GM12878 (cell line): Measurements from ENCODE around the gene PTS. TPM values are rescaled to one million over a fixed set of nuclear protein-coding genes. Genes with fewer than 3 reads are reported as not detected.
A peak's percentile ranks its signal among the peaks of the same experiment; 100 is the strongest.

Experiments
- ATAC-seq: fragments of 200-7000 bp; cut with Tn5 transposase; 3 replicates; pipeline ENCODE4 v1.9.1; 2020; ENCODE audit warnings: mild to moderate bottlenecking, moderate library complexity
- BruUV-seq: library from RNA; stranded (reverse); fragments of 400-500 nt; replicated peaks from 2 replicates; lab custom pipeline; 2021; lab: Mats Ljungman, UMichigan
- CTCF ChIA-PET: fragments of 300-600 bp; sonication (Branson Sonifier 250); formaldehyde crosslinking; extraction: SDS; loops from one replicate; lab custom pipeline; 2021; ENCODE audit warnings: inconsistent platforms; lab: Yijun Ruan, JAX
- POLR2A ChIA-PET: fragments of 350-600 bp; formaldehyde crosslinking; extraction: SDS; loops from one replicate; lab custom pipeline; 2021; ENCODE audit warnings: inconsistent platforms; lab: Charles Lee
- RAD21 ChIA-PET: fragments of 300-600 bp; sonication (Branson Sonifier 250); formaldehyde crosslinking; loops from one replicate; lab custom pipeline; 2023; ENCODE audit warnings: antibody characterized with exemption; ENCODE audit not compliant: unreplicated experiment; lab: Charles Lee
- SMC1A ChIA-PET: fragments of 300-600 bp; sonication (Branson Sonifier 250); formaldehyde crosslinking; loops from one replicate; lab custom pipeline; 2023; ENCODE audit not compliant: unreplicated experiment, uncharacterized antibody; lab: Charles Lee
- DNase-seq: peaks from one replicate; pipeline ENCODE4 v3.0.0-alpha.2; 2011; ENCODE audit warnings: low read depth, low spot score
- FAIRE-seq: peaks from 3 replicates; lab custom pipeline; 2011; peaks lifted over from hg19 to GRCh38; lab: Jason Lieb, UNC
- H2AFZ ChIP-seq: 2 replicates; pipeline ENCODE4 v1.6.0; 2011; ENCODE audit warnings: low read depth, low read length, control low read depth; ENCODE audit not compliant: control insufficient read depth
- H3K27ac ChIP-seq: 2 replicates; pipeline ENCODE4 v1.5.1; 2011; ENCODE audit warnings: control low read depth; ENCODE audit not compliant: control insufficient read depth, insufficient read depth
- H3K27me3 ChIP-seq, 2 experiments: replicated peaks in 1 of 2; 2 replicates each; pipeline versions ENCODE4 v1.6.0 to v1.6.1; 2011; ENCODE audit warnings: low read length in 1 of 2; ENCODE audit not compliant: control insufficient read depth in 2 of 2, insufficient read depth in 2 of 2
- H3K36me3 ChIP-seq, 2 experiments: 2 replicates each; pipeline ENCODE4 v1.5.1; 2011; ENCODE audit warnings: low read length in 1 of 2; ENCODE audit not compliant: control insufficient read depth in 2 of 2, insufficient read depth in 2 of 2
- H3K4me1 ChIP-seq: 2 replicates; pipeline ENCODE4 v1.6.1; 2011; ENCODE audit warnings: mild to moderate bottlenecking, low read length, moderate library complexity, mixed read lengths; ENCODE audit not compliant: control insufficient read depth, insufficient read depth
- H3K4me2 ChIP-seq: 2 replicates; pipeline ENCODE4 v1.6.0; 2011; ENCODE audit warnings: control low read depth; ENCODE audit not compliant: control insufficient read depth, insufficient read depth
- H3K4me3 ChIP-seq: fragments of 200-600 bp; sonication (generic); 2 replicates; pipeline ENCODE4 v1.5.1; 2016
- H3K79me2 ChIP-seq: 2 replicates; pipeline ENCODE4 v1.6.0; 2011; ENCODE audit warnings: low read length; ENCODE audit not compliant: control insufficient read depth, insufficient read depth
- H3K9ac ChIP-seq: 2 replicates; pipeline ENCODE4 v1.8.0; 2011; ENCODE audit warnings: low read length, control low read depth, mixed read lengths; ENCODE audit not compliant: control insufficient read depth, insufficient read depth
- H3K9me3 ChIP-seq: replicated peaks from 3 replicates; pipeline ENCODE4 v1.5.1; 2011; ENCODE audit warnings: mild to moderate bottlenecking, low read length; ENCODE audit not compliant: control insufficient read depth, insufficient read depth
- H4K20me1 ChIP-seq: 2 replicates; pipeline ENCODE4 v1.6.0; 2011; ENCODE audit not compliant: control insufficient read depth, insufficient read depth
- BCL11A ChIP-seq: IDR thresholded peaks from 2 replicates; pipeline ENCODE4 v1.6.1; 2011; ENCODE audit warnings: low read depth, low read length
- CTCF ChIP-seq, 3 experiments: IDR thresholded peaks in 2 of 3; conservative IDR thresholded peaks in 1 of 3; 2 replicates each; pipeline ENCODE4 v1.5.1; 2011; ENCODE audit warnings: low read depth in 3 of 3, low read length in 3 of 3, mild to moderate bottlenecking in 3 of 3, control low read depth in 2 of 3, moderate library complexity in 2 of 3, inconsistent platforms in 1 of 3, mixed read lengths in 1 of 3; ENCODE audit not compliant: control insufficient read depth in 2 of 3, insufficient read depth in 1 of 3; ENCODE audit errors: extremely low read depth in 1 of 3
- EGR1 ChIP-seq, 2 experiments: IDR thresholded peaks; 1 replicate in 1 of 2; 2 replicates in 1 of 2; pipeline ENCODE4 v1.6.1; 2011 to 2012; ENCODE audit warnings: low read depth in 2 of 2, low read length in 2 of 2, borderline replicate concordance in 1 of 2, mild to moderate bottlenecking in 1 of 2, moderate library complexity in 1 of 2
- PAX5 ChIP-seq: IDR thresholded peaks from 2 replicates; pipeline ENCODE4 v1.6.1; 2011; ENCODE audit warnings: low read depth, low read length, borderline replicate concordance
- RAD21 ChIP-seq: IDR thresholded peaks from 2 replicates; pipeline ENCODE4 v1.6.1; 2011; ENCODE audit warnings: mild to moderate bottlenecking, low read depth, low read length, moderate library complexity; ENCODE audit not compliant: insufficient read depth
- SMC3 ChIP-seq: IDR thresholded peaks from 2 replicates; pipeline ENCODE4 v1.6.1; 2011; ENCODE audit warnings: low read length, improper control_type of control experiment, borderline replicate concordance
- SRF ChIP-seq, 2 experiments: IDR thresholded peaks; 2 replicates each; pipeline ENCODE4 v1.6.1; 2011; ENCODE audit warnings: low read depth in 2 of 2, low read length in 2 of 2, mild to moderate bottlenecking in 1 of 2, moderate library complexity in 1 of 2
- TCF12 ChIP-seq: IDR thresholded peaks from 2 replicates; pipeline ENCODE4 v1.6.1; 2011; ENCODE audit warnings: low read depth, mild to moderate bottlenecking, low read length
- WGBS: methylation state at CpG from one replicate; pipeline ENCODE4 v1.1.6; 2016; ENCODE audit warnings: low lambda C conversion rate; ENCODE audit not compliant: insufficient replicate concordance, insufficient coverage; ENCODE audit errors: missing lambda C conversion rate; 5-methylcytosine and 5-hydroxymethylcytosine counted together
- in situ Hi-C: fragments of 300-500 bp; cut with MboI; formaldehyde crosslinking; loops from 9 replicates; pipeline ENCODE4 v1.14.3; 2018; ENCODE audit warnings: mixed read lengths
- intact Hi-C: fragments of 100-400 bp; cut with micrococcal nuclease; formaldehyde crosslinking; loops from one replicate; pipeline ENCODE4 v1.14.2; 2022; ENCODE audit not compliant: unreplicated experiment
- polyA plus RNA-seq, 11 experiments: library from polyadenylated mRNA; depleted of rRNA in 4 of 11; unstranded in 6 of 11; stranded (reverse) in 5 of 11; fragments of >200 nt; fragmentation: Nextera tagmentation in 4 of 11; fragmentation: Illumina TruSeq in 1 of 11; extraction: Ambion mirVana in 4 of 11; extraction: Trizol in 1 of 11; gene quantifications; 1 replicate in 1 of 11; 2 replicates in 10 of 11; pipeline versions ENCODE4 v1.2.1 to v1.2.3, GENCODE V29; 2011 to 2016; ENCODE audit warnings: inconsistent platforms in 2 of 11, missing spikeins in 2 of 11, low read depth in 1 of 11
- total RNA-seq, 4 experiments: library from RNA; depleted of rRNA in 3 of 4; stranded (reverse); fragments of >200 nt in 3 of 4; fragmentation: Illumina TruSeq in 1 of 4; extraction: Trizol in 1 of 4; gene quantifications; 2 replicates each; pipeline versions ENCODE4 v1.2.1 to v1.2.3, GENCODE V29; 2013 to 2021
- TF ChIP-seq, protein P1 (sequence below): fragments of 450-650 bp; IDR thresholded peaks from 2 replicates; pipeline ENCODE4 v1.6.1; 2017; ENCODE audit warnings: low read depth, mild to moderate bottlenecking, moderate library complexity

PTS gene
- total and polyA plus RNA-seq, 10 of the 15 experiments (the other 5 are each of a cell fraction or from before 2014, with no cell fraction given) = 11.7 to 47.6 (median 15.5) TPM

GRCh38 chr11:112279901-112280267, 53.7 kb downstream of the PTS start:
- peak; percentile 4 to 29; a peak in 1 of 4 replicates for TF ChIP-seq SRF (IDR thresholded peaks at IDR 0.05; ENCODE audit: low read depth in 2 of 2, low read length in 2 of 2)
- peak; percentile 69 to 92 (median 79) for TF ChIP-seq CTCF (IDR thresholded peaks at IDR 0.05 in 2 of 3, conservative IDR thresholded peaks at IDR 0.05 in 1 of 3; ENCODE audit: control insufficient read depth in 2 of 3, extremely low read depth in 1 of 3, insufficient read depth in 1 of 3, low read depth in 3 of 3, low read length in 3 of 3)
- peak in 1 of 2 experiments; percentile 90; a peak in 2 of 3 replicates for TF ChIP-seq EGR1 (IDR thresholded peaks at IDR 0.05; ENCODE audit: borderline replicate concordance in 1 of 2, low read depth in 2 of 2, low read length in 2 of 2)
- TF ChIP-seq TCF12 = 0 out of 2 replicates have a peak, but pooled peaks have one; percentile 3
- TF ChIP-seq, protein P1, sequence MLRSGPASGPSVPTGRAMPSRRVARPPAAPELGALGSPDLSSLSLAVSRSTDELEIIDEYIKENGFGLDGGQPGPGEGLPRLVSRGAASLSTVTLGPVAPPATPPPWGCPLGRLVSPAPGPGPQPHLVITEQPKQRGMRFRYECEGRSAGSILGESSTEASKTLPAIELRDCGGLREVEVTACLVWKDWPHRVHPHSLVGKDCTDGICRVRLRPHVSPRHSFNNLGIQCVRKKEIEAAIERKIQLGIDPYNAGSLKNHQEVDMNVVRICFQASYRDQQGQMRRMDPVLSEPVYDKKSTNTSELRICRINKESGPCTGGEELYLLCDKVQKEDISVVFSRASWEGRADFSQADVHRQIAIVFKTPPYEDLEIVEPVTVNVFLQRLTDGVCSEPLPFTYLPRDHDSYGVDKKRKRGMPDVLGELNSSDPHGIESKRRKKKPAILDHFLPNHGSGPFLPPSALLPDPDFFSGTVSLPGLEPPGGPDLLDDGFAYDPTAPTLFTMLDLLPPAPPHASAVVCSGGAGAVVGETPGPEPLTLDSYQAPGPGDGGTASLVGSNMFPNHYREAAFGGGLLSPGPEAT = no peak
- TF ChIP-seq PAX5 = no peak
- TF ChIP-seq SMC3 = peak; percentile 75
- TF ChIP-seq RAD21 = peak; percentile 78
- TF ChIP-seq BCL11A = no peak
- Histone ChIP-seq H3K4me1 (no peaks in the 10 kb centered on the region), H3K9me3 (no peaks in the 10 kb centered on the region), H3K4me3 (peak overlapping the region; percentile 61; the same call in 1 of the 2 replicates), H3K27me3 (no peaks in the 10 kb centered on the region), H2AFZ (peak overlapping the region; percentile 89), H4K20me1 (no peaks in the 10 kb centered on the region), H3K79me2 (no peaks in the 10 kb centered on the region), H3K36me3 (no peaks in the 10 kb centered on the region), H3K9ac (no peak overlapping the region), H3K27ac (no peak overlapping the region), H3K4me2 (peak overlapping the region; percentile 80)
- no TSS peak for BruUV-seq
- RAD21 ChIA-PET = interaction anchor here (0.6 to 3.7 kb wide), 19 partner anchors 9 to 400 kb away, joined by 3 to 62 read pairs (median 4); partner anchors contain the start of genes CFAP68 and PTS
- in situ Hi-C loops (loop anchor here (5.0 to 10.0 kb wide), 3 partner anchors 58 to 345 kb away; partner anchors contain the start of gene DIXDC1), intact Hi-C loops (loop anchor here (1.0 to 2.0 kb wide), 3 partner anchors 61 to 345 kb away; no protein-coding TSS in a partner anchor)
- ATAC-seq = peak; percentile 92
- WGBS = under 1% methylated on average over 15 of the region's 15 CpGs
- DNase-seq = peak; percentile 17
- CTCF ChIA-PET = interaction anchor here (0.6 to 9.3 kb wide), 47 partner anchors 8 to 1260 kb away, joined by 3 to 314 read pairs (median 5); partner anchors contain the start of genes ALG9, FDXACB1 and PTS
- POLR2A ChIA-PET = interaction anchor here (1.1 to 2.0 kb wide), 2 partner anchors 61 to 65 kb away, joined by 3 to 6 read pairs; no protein-coding TSS in a partner anchor
- FAIRE-seq = no peak
- SMC1A ChIA-PET = interaction anchor here (0.6 to 8.4 kb wide), 16 partner anchors 9 to 1009 kb away, joined by 3 to 161 read pairs (median 4); partner anchors contain the start of gene PTS
